ENCODE measurements around the gene PIP5KL1.
A peak's percentile ranks its signal among the peaks of the same experiment; 100 is the strongest.

PIP5KL1 gene

GRCh38 chr9:127920794-127921193, 9.8 kb downstream of the PIP5KL1 start:
- Histone ChIP-seq H3K36me3 (ENCODE audit: low read length) (no peaks in the 10 kb centered on the region), H4K20me1 (ENCODE audit: low read depth, low read length) (no peaks in the 10 kb centered on the region), H3F3A (ENCODE audit: insufficient read depth) (0 out of 2 replicates have a peak, but pooled peaks cover 8% of the 10 kb centered on the region), H3K4me2 (ENCODE audit: low read depth, low read length, poor library complexity, severe bottlenecking) (no peak overlapping the region), H3K9me3 (ENCODE audit: insufficient read depth, low read length) (no peaks in the 10 kb centered on the region), H3K27me3 (ENCODE audit: low read length) (no peaks in the 10 kb centered on the region), H3K79me2 (ENCODE audit: insufficient read depth, low read length) (no peaks in the 10 kb centered on the region), H3K4me3 (ENCODE audit: insufficient read depth, low read length, poor library complexity, severe bottlenecking) (no peak overlapping the region), H3K9ac (ENCODE audit: low read length) (no peak overlapping the region), H3K9me2 (replicated peaks; ENCODE audit: insufficient read depth, low read length) (no peaks in the 10 kb centered on the region), H2AFZ (ENCODE audit: low read depth, low read length, severe bottlenecking) (no peak overlapping the region), H3K27ac (ENCODE audit: low read depth, low read length) (no peak overlapping the region)
- no peak for TF ChIP-seq CTCF (IDR thresholded peaks at IDR 0.05; ENCODE audit: insufficient read depth, low read length, poor library complexity, severe bottlenecking)
- TF ChIP-seq EZH2phosphoT487 (conservative IDR thresholded peaks at IDR 0.05; ENCODE audit: low read length): no peak

DNA sequence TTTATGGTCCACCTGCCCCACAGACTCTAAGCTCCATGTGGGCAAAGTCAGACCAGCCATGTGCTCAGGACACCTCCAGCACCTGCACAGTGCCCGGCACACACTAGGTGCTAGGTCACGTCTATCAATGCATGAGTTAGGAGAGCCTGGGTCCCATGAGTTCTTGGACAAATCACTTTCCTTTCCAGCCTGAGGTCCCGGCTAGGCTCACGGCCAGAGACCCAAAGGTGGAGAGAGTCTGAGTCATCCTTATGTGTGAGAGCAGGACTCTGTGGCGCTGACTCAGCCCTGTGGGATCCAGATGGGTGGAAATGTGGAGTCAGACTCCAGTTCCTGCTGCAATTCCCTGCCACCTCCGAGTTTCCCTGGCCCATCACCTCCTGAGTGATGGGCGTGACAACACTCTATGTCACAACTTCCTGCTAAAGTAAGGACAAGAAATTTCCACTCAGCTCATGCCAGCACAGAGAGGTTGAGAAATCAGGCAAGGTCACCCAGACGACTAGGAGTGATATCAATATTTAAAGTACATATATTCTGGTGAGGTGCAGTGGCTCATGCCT, 11.2 kb downstream of the PIP5KL1 start:
- H2AFZ ChIP-seq (ENCODE audit: low read depth, low read length, severe bottlenecking): no peak overlapping the region
- H3K79me2 ChIP-seq (ENCODE audit: insufficient read depth, low read length): no peaks in the 10 kb centered on the region
- H3K9ac ChIP-seq (ENCODE audit: low read length): no peak overlapping the region
- no peaks in the 10 kb centered on the region for H3K9me3 ChIP-seq (ENCODE audit: insufficient read depth, low read length)
- no peaks in the 10 kb centered on the region for H3K9me2 ChIP-seq (replicated peaks; ENCODE audit: insufficient read depth, low read length)
- no peak for TF ChIP-seq EZH2phosphoT487 (conservative IDR thresholded peaks at IDR 0.05; ENCODE audit: low read length)
- no peak for TF ChIP-seq CTCF (IDR thresholded peaks at IDR 0.05; ENCODE audit: insufficient read depth, low read length, poor library complexity, severe bottlenecking)
- no peak overlapping the region for H3K4me2 ChIP-seq (ENCODE audit: low read depth, low read length, poor library complexity, severe bottlenecking)
- no peak overlapping the region for H3K27ac ChIP-seq (ENCODE audit: low read depth, low read length)
- H3K4me3 ChIP-seq (ENCODE audit: insufficient read depth, low read length, poor library complexity, severe bottlenecking): no peak overlapping the region
- H3K36me3 ChIP-seq (ENCODE audit: low read length): no peaks in the 10 kb centered on the region
- H3K27me3 ChIP-seq (ENCODE audit: low read length): no peaks in the 10 kb centered on the region
- H3F3A ChIP-seq (ENCODE audit: insufficient read depth): peaks cover 19% of the 10 kb centered on the region
- no peaks in the 10 kb centered on the region for H4K20me1 ChIP-seq (ENCODE audit: low read depth, low read length)

DNA sequence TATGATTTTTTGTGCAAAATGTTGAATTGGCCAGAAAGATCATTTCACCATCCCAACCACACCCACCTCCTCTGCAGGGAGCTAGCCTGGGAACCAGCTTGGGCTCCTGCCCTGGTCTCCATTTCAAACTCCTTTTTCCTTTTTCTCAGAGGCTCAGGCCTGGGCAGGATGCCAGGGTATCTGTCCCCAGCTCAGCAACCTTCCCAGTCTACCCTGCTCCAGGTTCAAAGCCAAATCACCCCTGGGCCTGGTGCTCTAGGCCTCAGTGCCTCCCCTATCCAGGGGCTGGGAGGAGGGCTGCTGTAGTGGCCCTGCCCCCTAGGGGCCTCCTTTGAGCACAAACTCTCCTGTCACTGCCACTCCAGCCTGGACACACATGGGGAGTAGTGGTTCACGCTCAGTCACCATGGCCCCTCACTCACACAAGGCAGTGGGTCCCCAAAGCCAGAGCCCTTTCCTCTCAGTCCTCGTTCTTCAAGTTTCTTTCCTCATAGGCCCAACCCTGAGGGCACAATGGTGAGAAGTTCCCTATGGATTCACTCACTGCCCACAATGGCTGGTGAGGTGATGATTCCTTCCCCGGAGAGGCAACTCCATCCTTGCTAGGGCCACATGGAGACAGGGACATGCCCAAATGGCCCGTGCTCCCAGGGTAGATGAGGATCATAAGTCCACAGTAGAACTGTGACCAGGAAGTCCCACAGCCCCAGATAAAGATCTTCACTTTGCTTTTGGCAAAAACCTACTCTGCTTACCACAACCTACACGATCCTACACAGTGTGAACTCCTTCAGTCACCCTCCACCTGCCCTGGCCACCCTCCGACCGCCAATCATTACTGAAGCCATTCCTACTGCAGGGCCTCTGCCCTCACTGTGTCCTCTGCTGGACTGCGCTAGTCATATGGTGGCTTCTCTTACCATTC, 12.1 kb downstream of the PIP5KL1 start:
- Histone ChIP-seq H3K27ac (ENCODE audit: low read depth, low read length) (peak overlapping the region; percentile 22; the same call in 1 of the 2 replicates), H3K79me2 (ENCODE audit: insufficient read depth, low read length) (no peaks in the 10 kb centered on the region), H2AFZ (ENCODE audit: low read depth, low read length, severe bottlenecking) (no peak overlapping the region)

More for the DNA sequence above, 12.1 kb downstream of the PIP5KL1 start:
- no peaks in the 10 kb centered on the region for H4K20me1 ChIP-seq (ENCODE audit: low read depth, low read length)
- peaks cover 19% of the 10 kb centered on the region for H3F3A ChIP-seq (ENCODE audit: insufficient read depth)
- no peaks in the 10 kb centered on the region for H3K9me2 ChIP-seq (replicated peaks; ENCODE audit: insufficient read depth, low read length)
- TF ChIP-seq CTCF (IDR thresholded peaks at IDR 0.05; ENCODE audit: insufficient read depth, low read length, poor library complexity, severe bottlenecking) (peak; percentile 12), EZH2phosphoT487 (conservative IDR thresholded peaks at IDR 0.05; ENCODE audit: low read length) (no peak)
- H3K9me3 ChIP-seq (ENCODE audit: insufficient read depth, low read length): no peaks in the 10 kb centered on the region
- H3K27me3 ChIP-seq (ENCODE audit: low read length): no peaks in the 10 kb centered on the region
- H3K9ac ChIP-seq (ENCODE audit: low read length): 0 out of 2 replicates have a peak overlapping the region, but pooled peaks have one; percentile 42
- no peaks in the 10 kb centered on the region for H3K36me3 ChIP-seq (ENCODE audit: low read length)
- no peak overlapping the region for H3K4me2 ChIP-seq (ENCODE audit: low read depth, low read length, poor library complexity, severe bottlenecking)
- no peak overlapping the region for H3K4me3 ChIP-seq (ENCODE audit: insufficient read depth, low read length, poor library complexity, severe bottlenecking)
